Subcutaneous abdominal adipose tissue (tissue), 5 donors: ENCODE data around the gene TBATA.
A peak's percentile ranks its signal among the peaks of the same experiment; 100 is the strongest.

ENCODE experiments used
- H3K27ac ChIP-seq: one replicate; pipeline ENCODE4 v1.7.0; 2013; ENCODE audit warnings: low read depth, mild to moderate bottlenecking, inconsistent platforms, low read length, moderate library complexity
- H3K27me3 ChIP-seq, 5 donors: one replicate each; pipeline ENCODE4 v1.7.0; 2013; ENCODE audit warnings: low read length in 5 of 5, inconsistent platforms in 1 of 5; ENCODE audit not compliant: control insufficient read depth in 5 of 5, insufficient read depth in 4 of 5
- H3K36me3 ChIP-seq, 5 donors: one replicate each; pipeline ENCODE4 v1.7.0; 2013; ENCODE audit warnings: low read length in 5 of 5; ENCODE audit not compliant: control insufficient read depth in 5 of 5, insufficient read depth in 5 of 5
- H3K4me1 ChIP-seq, 5 donors: one replicate each; pipeline ENCODE4 v1.7.0; 2013; ENCODE audit warnings: low read length in 5 of 5, mild to moderate bottlenecking in 3 of 5, moderate library complexity in 1 of 5; ENCODE audit not compliant: control insufficient read depth in 5 of 5, insufficient read depth in 5 of 5
- H3K4me3 ChIP-seq, 5 donors: one replicate each; pipeline ENCODE4 v1.7.0; 2013; ENCODE audit warnings: low read length in 5 of 5, low read depth in 1 of 5
- H3K9ac ChIP-seq, 5 donors: one replicate each; pipeline ENCODE4 v1.7.0; 2013; ENCODE audit warnings: low read length in 5 of 5, mild to moderate bottlenecking in 4 of 5, moderate library complexity in 3 of 5
- H3K9me3 ChIP-seq, 5 donors: one replicate each; pipeline ENCODE4 v1.7.0; 2013; ENCODE audit warnings: low read length in 5 of 5; ENCODE audit not compliant: control insufficient read depth in 5 of 5
- donor health status: healthy.
- donor health status: healthy.
- donor health status: healthy.
- donor health status: healthy.
- donor health status: healthy.

Gene TBATA

DNA sequence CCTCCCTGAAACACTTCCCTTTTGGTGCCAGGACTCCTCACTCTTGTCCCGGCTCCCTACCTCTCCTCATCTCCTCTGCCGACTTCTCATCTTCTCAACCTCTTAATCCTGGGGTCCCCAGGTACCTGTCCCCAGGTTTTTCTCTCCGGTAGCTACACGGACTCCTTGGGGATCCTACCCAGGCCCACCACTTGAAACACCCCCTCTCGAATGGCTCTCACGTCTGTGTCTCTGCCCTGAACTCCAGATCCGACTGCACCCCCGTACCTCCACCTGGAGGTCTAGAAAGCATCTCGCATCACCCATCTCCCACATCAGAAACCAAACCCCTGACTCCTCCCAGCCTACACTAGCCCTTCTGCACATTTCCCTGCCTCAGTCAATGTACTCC, 4.8 kb downstream of the TBATA start:
- H3K27me3 ChIP-seq, result peaks cover 0 to 9% (median 0%) of the 10 kb centered on the region in 5 donors
- no peaks in the 10 kb centered on the region for H3K36me3 ChIP-seq
- H3K9ac ChIP-seq, result peak overlapping the region in 1 of 5 donors; percentile 4
- H3K27ac ChIP-seq, result no peak overlapping the region
- peaks cover 3 to 30% (median 26%) of the 10 kb centered on the region in 5 donors for H3K4me1 ChIP-seq
- no peak overlapping the region for H3K4me3 ChIP-seq
- H3K9me3 ChIP-seq, result no peaks in the 10 kb centered on the region

DNA sequence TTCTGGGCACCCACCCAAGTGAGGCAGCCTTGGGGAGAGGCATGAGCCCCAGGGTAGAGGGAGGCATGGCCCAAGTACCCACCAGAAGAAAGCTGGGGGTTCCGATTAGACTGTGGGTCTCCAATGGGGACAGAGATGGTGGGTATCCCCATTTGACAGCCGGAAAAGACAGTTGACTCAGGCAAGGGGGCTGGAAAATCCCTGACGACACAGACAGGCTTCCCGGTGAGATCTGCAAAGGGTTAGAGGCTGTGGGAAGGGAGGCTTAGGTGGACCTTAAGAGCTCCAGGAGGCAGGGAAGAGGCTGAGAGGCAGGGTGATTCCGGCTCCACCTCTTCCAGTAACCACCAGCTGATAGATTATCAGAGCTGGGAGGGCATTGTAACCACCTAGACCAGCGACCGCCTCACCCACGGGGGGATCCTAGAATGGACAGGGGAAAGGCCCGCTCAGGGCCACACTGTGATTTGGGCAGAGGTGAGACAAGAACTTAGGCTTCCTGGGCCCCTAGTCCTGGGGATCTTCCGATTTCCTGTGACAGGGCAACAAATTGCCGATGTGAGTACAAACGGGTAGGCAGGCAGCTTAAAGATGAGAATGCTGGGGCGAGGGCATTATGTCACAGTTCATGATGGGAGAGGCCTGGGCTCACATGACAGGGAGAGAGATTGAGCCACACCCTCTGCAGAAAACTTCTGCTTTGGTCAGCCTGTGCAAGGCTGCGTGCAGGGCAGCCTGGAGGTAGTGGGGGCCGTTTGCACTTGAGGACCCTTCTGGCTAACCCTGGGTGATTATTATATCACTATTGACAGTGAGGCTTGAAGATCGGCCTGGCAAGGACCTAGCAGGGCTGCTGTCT, 5.4 kb downstream of the TBATA start:
- Histone ChIP-seq H3K27ac (no peak overlapping the region), H3K9me3 (no peaks in the 10 kb centered on the region), H3K36me3 (no peaks in the 10 kb centered on the region), H3K27me3 (peaks cover 0 to 5% (median 0%) of the 10 kb centered on the region in 5 donors), H3K4me3 (peak overlapping the region in 2 of 5 donors; percentile 7 to 36), H3K4me1 (peaks cover 3 to 30% (median 26%) of the 10 kb centered on the region in 5 donors), H3K9ac (peak overlapping the region in 2 of 5 donors; percentile 4 to 22)

- Histone ChIP-seq H3K9ac (peak overlapping the region in 2 of 5 donors; percentile 4 to 22), H3K27ac (no peak overlapping the region), H3K27me3 (peaks cover 0 to 3% (median 0%) of the 10 kb centered on the region in 5 donors), H3K36me3 (no peaks in the 10 kb centered on the region), H3K4me1 (peaks cover 3 to 30% (median 26%) of the 10 kb centered on the region in 5 donors), H3K4me3 (peak overlapping the region in 1 of 5 donors; percentile 7), H3K9me3 (no peaks in the 10 kb centered on the region)
Observed at GRCh38 chr10:70779088-70779487, 6.1 kb downstream of the TBATA start.

- no peak overlapping the region for H3K9ac ChIP-seq
- H3K27ac ChIP-seq, result no peak overlapping the region
- H3K27me3 ChIP-seq, result peaks cover 0 to 3% (median 0%) of the 10 kb centered on the region in 5 donors
- no peak overlapping the region for H3K4me3 ChIP-seq
- no peaks in the 10 kb centered on the region for H3K9me3 ChIP-seq
- peaks cover 2 to 30% (median 26%) of the 10 kb centered on the region in 5 donors for H3K4me1 ChIP-seq
- no peaks in the 10 kb centered on the region for H3K36me3 ChIP-seq
Observed at GRCh38 chr10:70778267-70778924, 6.8 kb downstream of the TBATA start.

- H3K9ac ChIP-seq, result no peak overlapping the region
- no peaks in the 10 kb centered on the region for H3K36me3 ChIP-seq
Observed at GRCh38 chr10:70777063-70777875, 7.9 kb downstream of the TBATA start.

GRCh38 chr10:70776455-70777005, 8.6 kb downstream of the TBATA start:
- H3K27ac ChIP-seq, result no peak overlapping the region
- H3K9me3 ChIP-seq, result no peaks in the 10 kb centered on the region
- H3K27me3 ChIP-seq, result peaks cover 0 to 3% (median 0%) of the 10 kb centered on the region in 5 donors
- no peaks in the 10 kb centered on the region for H3K36me3 ChIP-seq
- H3K9ac ChIP-seq, result no peak overlapping the region
- peaks cover 2 to 20% (median 18%) of the 10 kb centered on the region in 5 donors for H3K4me1 ChIP-seq
- H3K4me3 ChIP-seq, result no peak overlapping the region

More at GRCh38 chr10:70777063-70777875, 7.9 kb downstream of the TBATA start:
- H3K4me3 ChIP-seq, result no peak overlapping the region
- H3K27me3 ChIP-seq, result peaks cover 0 to 3% (median 0%) of the 10 kb centered on the region in 5 donors
- peaks cover 2 to 22% (median 21%) of the 10 kb centered on the region in 5 donors for H3K4me1 ChIP-seq
- no peaks in the 10 kb centered on the region for H3K9me3 ChIP-seq
- no peak overlapping the region for H3K27ac ChIP-seq

GRCh38 chr10:70775679-70776454, 9.3 kb downstream of the TBATA start:
- Histone ChIP-seq H3K27me3 (peaks cover 0 to 3% (median 0%) of the 10 kb centered on the region in 5 donors), H3K27ac (no peak overlapping the region), H3K4me1 (peaks cover 2 to 20% (median 18%) of the 10 kb centered on the region in 5 donors), H3K36me3 (no peaks in the 10 kb centered on the region), H3K9me3 (no peaks in the 10 kb centered on the region), H3K4me3 (no peak overlapping the region), H3K9ac (no peak overlapping the region)

DNA sequence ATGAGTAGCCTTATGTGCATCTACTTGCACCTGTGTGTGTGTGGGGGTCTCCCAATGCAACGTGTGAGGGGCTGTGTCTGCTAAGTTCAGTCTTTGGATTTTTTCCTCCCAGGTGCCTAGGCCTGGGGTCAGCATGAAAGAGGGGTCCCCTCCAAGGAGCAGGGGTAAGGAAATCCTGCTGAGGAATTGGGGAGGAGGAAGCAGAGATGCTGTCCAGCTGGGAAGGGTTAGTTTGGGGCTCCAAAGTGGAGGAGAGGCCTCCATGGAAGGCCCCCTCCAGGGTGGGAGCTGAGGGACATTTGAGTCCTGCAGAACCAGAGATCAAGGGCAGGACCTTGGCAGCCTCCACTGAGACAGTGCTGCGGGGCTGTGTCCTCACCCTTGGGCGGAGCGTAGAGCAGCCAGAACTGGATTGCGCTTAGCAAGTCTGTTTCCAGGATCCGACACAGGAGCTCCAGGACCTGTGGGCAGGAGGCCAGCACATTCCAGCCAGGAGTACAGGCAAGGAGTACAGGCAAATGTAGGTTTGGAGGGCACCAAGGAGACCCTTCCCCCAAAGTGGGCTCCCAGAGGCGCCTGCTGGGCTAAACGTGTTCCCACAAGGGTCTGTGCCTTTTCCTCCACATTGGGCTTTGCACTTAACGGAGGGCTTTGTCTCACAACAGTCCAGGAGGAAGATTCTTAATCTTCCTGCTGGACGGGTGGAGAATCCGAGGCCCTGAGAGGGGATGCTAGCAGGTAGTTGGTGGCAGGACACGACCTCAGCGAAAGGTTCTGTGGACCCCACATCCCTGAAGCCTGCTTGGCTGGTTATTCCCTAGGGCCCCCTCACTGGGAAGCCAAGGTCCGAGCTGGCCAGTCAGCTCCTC, 10.1 kb downstream of the TBATA start:
- peaks cover 2 to 15% (median 13%) of the 10 kb centered on the region in 5 donors for H3K4me1 ChIP-seq
- H3K27me3 ChIP-seq, result peaks cover 0 to 3% (median 0%) of the 10 kb centered on the region in 5 donors
- no peak overlapping the region for H3K9ac ChIP-seq
- no peaks in the 10 kb centered on the region for H3K9me3 ChIP-seq
- H3K4me3 ChIP-seq, result no peak overlapping the region
- no peaks in the 10 kb centered on the region for H3K36me3 ChIP-seq
- H3K27ac ChIP-seq, result no peak overlapping the region
